IMR-90 (cell line): ENCODE measurements around the gene TTLL8.

Experiments
- POLR2A ChIP-seq: IDR thresholded peaks from 2 replicates; pipeline ENCODE4 v1.6.1; 2012; ENCODE audit warnings: mild to moderate bottlenecking, low read depth, low read length
- RAD21 ChIP-seq: IDR thresholded peaks from 2 replicates; pipeline ENCODE4 v1.6.1; 2012; ENCODE audit warnings: low read length, improper control_type of control experiment

- TF ChIP-seq POLR2A (no peak), RAD21 (no peak)
Measured at GRCh38 chr22:50016988-50017700, 41.0 kb downstream of the TTLL8 start.
